Ammon's horn (tissue), 1 donor: ENCODE results near the gene CCL17.
"Not testable (repeated sequence)": the region's sequence is repeated elsewhere in the genome, so short reads cannot be mapped to it uniquely, and the experiment has no call there.

Experiments used
- DNase-seq: peaks from one replicate; pipeline ENCODE4 v3.0.0-alpha.2; 2016; ENCODE audit warnings: low spot score

The CCL17 gene

GRCh38 chr16:57403965-57404817 is at the start of gene CCL17:
Gene CCL17, plus strand, starts transcription at chr16:57404767. Its CDS starts 9,166 bp downstream, at chr16:57413933.
- peak; percentile 62 for DNase-seq

DNA sequence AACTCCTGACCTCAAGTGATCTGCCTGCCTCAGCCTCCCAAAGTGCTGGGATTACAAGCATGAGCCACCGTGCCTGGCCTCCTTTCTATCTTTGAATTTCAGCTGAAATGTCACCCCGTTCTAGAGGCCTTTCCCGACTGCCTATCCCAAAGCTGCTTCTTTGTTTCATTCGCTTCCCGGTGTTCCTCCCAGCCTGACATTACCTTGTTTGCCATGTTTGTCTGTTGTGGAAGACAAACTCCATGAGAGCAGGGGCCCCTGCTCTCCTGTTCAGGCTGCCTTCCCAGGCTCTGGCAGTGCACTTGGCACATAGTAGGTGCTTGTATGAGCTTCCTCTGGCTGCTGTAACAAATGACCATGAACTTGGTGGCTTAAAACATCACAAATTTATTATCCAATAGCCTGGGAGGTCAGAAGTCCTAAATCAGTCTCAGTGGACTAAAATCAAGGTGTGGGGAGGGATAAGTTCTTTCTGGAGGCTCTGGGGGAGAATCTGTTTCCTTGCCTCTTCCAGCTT is 48.6 kb upstream of the CCL17 start:
- DNase-seq = no peak

GRCh38 chr16:57356547-57356946 is 48.0 kb upstream of the CCL17 start:
- no peak for DNase-seq

DNA sequence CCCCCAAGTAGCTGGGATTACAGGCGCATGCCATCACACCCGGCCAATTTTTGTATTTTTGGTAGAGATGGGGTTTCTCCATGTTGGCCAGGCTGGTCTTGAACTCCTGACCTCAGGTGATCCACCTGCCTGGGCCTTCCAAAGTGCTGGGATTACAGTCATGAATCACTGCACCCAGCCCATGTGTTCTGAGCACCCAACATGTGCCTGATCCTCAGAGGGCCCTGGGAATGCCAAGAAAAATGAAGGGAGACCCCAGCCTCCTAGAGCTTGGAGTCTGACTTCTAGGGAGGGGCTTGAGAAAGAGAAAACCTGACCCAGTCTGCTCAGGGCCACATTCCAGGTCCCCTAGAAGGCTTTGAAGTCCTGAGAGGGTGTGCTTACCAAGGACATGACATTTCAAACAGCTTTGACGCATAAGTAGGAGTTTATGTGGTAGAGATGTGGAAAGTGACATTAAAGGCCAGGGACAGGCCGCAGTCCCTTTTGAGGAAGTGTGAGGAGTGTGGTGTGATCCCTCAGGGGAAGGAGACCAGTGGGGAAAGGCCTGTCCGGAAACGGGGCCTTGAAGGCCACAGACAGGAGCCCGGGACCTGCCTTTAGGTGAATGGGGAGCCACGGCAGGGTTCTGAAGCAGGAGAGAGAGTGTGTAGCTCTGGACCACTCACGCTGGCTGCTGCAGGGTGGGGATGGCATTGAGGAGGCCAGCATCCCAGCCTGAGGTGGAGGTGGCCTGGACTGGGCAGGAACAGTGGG is 47.1 kb upstream of the CCL17 start:
- DNase-seq = no peak

DNA sequence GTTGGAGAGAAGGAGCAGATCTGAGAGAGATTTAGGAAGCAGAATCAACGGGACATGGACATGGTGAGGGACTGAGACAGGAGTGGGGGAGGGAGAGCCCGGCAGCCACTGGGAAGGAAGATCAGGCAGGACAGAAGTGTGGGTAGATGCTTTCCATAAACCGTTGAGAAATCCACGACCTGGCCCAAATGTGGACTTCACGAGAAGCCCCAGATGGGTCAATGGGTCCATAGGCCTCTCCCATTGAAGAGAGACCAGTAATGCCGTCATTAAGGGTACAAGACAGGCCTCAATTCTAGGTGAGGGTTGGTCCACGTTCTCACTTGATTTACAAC is 46.5 kb upstream of the CCL17 start:
- DNase-seq = no peak

GRCh38 chr16:57358527-57359095 is 46.0 kb upstream of the CCL17 start, which contains the start of gene CCL22:
Gene CCL22, plus strand, starts transcription at chr16:57358783. Its CDS starts 34 bp downstream, at chr16:57358817.
- no peak for DNase-seq

- DNase-seq = no peak
Measured at GRCh38 chr16:57360321-57360935, 44.1 kb upstream of the CCL17 start.

DNA sequence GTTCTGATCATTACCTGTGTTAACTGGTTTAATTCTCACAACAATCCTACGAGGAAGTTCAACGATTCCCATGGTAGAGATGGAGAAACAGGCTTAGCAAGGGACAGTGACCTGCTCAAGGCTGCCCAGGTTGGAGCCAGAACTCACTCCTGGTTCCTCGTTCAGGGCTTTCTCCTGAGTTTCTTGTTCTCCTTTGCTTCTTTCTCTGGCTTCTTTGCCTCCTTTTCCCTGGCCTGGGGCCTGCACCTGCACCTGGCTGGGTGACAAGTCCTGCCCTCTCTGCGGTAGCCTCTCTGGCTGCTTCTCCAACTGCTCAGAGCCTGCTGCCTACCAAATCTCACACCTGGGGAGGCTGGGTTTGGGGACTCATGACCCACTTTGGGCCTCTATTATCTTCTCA is 43.2 kb upstream of the CCL17 start:
- DNase-seq = no peak

DNA sequence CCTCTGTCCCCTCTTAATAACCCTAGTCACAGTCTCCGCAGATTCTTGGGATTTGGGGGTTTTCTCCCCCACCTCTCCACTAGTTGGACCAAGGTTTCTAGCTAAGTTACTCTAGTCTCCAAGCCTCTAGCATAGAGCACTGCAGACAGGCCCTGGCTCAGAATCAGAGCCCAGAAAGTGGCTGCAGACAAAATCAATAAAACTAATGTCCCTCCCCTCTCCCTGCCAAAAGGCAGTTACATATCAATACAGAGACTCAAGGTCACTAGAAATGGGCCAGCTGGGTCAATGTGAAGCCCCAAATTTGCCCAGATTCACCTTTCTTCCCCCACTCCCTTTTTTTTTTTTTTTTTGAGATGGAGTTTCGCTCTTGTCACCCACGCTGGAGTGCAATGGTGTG is 40.4 kb upstream of the CCL17 start:
- DNase-seq = no peak

DNA sequence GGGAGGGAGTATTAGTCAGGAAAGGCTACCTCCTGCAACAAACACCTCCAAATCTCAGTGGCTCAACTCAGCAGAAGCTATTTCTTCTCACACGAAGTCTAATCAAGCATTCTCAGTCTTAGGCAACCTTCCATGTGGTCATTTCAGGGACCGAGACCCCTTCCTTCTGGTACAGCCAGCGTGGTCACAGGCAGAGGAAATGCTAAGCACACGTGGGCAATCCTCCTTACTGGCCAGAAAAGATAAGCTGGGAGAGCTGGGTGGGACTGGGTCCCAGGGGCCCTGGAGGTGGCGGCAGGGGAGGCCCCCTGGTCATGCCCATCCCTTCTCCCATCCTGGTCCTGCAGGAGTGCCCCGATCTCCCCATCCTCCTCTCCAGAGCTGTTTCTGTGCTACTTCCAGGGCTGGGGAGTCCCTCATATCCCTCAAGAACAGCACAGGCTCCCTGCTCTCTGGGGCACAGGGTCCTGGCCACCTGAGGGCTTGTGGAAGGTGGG is 38.0 kb upstream of the CCL17 start:
- DNase-seq = no peak

GRCh38 chr16:57367116-57367752 is 37.3 kb upstream of the CCL17 start:
- DNase-seq = no peak

GRCh38 chr16:57371494-57372371 is 32.8 kb upstream of the CCL17 start:
- no peak for DNase-seq

DNA sequence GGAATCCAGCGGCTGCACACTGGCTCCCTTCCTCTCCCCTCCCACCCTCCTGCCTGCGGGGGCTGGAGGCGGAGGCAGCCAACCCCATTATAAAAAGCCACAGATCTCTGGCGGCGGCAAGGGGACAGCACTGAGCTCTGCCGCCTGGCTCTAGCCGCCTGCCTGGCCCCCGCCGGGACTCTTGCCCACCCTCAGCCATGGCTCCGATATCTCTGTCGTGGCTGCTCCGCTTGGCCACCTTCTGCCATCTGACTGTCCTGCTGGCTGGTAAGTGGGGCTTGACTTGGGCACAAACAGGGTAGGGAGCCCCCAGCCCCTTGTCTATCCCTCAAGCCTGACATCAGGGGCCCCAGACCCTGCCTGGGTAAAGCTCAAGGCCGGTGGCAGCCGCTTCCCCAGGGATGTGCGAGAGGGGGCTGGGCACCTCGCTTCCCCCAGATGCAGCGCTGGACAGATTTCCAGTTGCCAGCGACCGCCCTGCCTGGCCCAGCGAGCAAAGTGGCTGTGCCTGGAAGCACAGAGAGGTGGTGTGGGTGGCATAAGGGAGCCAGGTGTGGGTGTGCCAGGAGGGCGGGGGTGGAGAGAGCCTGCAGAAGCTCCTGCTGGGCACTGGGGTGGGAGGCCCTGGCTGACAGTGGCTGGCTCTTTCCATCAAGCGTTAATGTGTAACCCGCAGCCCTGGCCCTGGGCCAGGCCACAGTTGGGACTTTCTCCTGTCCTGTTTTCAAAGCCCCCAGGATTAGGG is 32.0 kb upstream of the CCL17 start, which contains the start of gene CX3CL1:
Gene CX3CL1 (plus strand): TSS at position 119 of the 745 bp plus-strand sequence. CDS start 79 bp downstream, at position 198.
- peak; percentile 88 for DNase-seq

DNA sequence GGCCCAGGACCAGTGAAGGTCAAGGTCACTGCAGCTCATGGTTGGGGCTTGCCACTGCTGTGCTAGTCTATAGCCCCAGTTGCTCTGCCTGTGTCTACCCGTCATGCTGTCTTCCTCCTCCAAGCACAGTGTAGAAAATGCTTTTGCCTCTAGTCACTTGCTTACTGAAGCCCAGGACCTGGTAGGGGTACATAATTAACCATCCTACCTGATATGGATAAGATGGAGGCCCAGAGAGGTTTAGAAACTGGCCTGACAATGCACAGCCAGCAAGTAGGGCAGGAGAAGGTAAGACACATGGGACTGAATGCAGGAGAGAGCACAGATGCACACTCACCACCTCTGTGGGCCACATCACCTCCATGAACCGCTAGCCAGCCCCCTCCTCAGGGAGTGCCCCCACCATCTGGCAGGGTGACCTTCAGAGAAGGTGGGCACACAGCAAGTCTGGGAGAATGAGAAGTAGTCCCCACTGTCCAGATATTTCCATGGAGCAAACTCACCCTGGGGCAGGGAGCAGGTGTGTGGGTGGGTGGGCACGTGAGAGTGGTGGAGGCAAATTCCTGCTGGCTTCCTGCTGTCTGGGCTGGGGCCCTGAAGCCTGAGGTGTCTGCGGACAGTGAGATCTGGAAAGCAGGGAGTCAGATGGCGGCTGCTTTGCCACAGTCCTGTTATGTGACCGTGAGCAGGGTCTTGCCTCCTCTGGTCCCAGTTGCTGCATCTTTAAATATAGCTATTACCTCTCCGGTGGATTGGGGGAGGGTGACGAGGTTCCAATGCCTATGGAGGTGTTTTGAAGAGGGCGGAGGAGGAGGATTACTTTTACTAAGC is 31.2 kb upstream of the CCL17 start:
- DNase-seq = no peak

DNA sequence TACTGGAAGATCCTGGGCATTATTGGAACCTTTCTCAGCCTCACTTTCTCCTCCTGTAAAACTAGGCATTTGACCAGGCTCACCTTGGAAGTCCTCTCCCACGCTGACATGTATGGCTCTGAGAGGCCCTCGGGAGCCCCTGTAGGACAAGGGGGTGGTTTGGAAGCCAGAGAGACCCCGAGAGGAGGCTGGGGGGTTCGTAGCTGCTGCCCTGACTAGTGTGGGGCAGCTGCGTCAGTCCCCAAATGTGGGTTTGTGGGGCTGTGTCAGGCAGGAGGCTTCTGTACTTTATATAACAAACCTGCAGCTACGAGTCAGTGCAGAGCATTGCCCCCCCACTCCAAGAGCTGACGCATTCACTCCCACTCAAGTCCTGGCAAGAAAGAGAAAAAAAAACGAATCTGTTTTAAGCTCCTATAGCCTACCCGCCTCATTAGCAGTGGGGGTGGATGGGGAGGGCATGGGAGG is 30.5 kb upstream of the CCL17 start:
- peak; percentile 68 for DNase-seq

GRCh38 chr16:57374925-57375465 is 29.6 kb upstream of the CCL17 start:
- not testable (repeated sequence) for DNase-seq

GRCh38 chr16:57376313-57376818 is 28.2 kb upstream of the CCL17 start:
- DNase-seq = no peak
